ENCODE data around the gene SLC6A11.

SLC6A11 gene

GRCh38 chr3:10928407-10928960, 112.5 kb downstream of the SLC6A11 start:
- DNase-seq (ENCODE audit: extremely low read depth in 1 of 2, low read depth in 1 of 2): no peak

GRCh38 chr3:10928961-10929471, 113.0 kb downstream of the SLC6A11 start:
- DNase-seq (ENCODE audit: extremely low read depth in 1 of 2, low read depth in 1 of 2): no peak

- DNase-seq (ENCODE audit: extremely low read depth in 1 of 2, low read depth in 1 of 2): no peak
These were observed 114.1 kb downstream of the SLC6A11 start for GRCh38 chr3:10929978-10930665.

- DNase-seq (ENCODE audit: extremely low read depth in 1 of 2, low read depth in 1 of 2): no peak
These were observed 114.6 kb downstream of the SLC6A11 start for GRCh38 chr3:10930666-10931040.

GRCh38 chr3:10932596-10932995, 116.6 kb downstream of the SLC6A11 start:
- no peak for DNase-seq (ENCODE audit: extremely low read depth in 1 of 2, low read depth in 1 of 2)

- DNase-seq (ENCODE audit: extremely low read depth in 1 of 2, low read depth in 1 of 2): no peak
These were observed 117.0 kb downstream of the SLC6A11 start for GRCh38 chr3:10933021-10933420.

GRCh38 chr3:10933470-10933804, 117.4 kb downstream of the SLC6A11 start:
- no peak for DNase-seq (ENCODE audit: extremely low read depth in 1 of 2, low read depth in 1 of 2)

GRCh38 chr3:10933805-10934481, 117.9 kb downstream of the SLC6A11 start:
- DNase-seq (ENCODE audit: extremely low read depth in 1 of 2, low read depth in 1 of 2): no peak

- DNase-seq (ENCODE audit: extremely low read depth in 1 of 2, low read depth in 1 of 2): no peak
These were observed 119.0 kb downstream of the SLC6A11 start for GRCh38 chr3:10935028-10935427.

- no peak for DNase-seq (ENCODE audit: extremely low read depth in 1 of 2, low read depth in 1 of 2)
These were observed 120.0 kb downstream of the SLC6A11 start for GRCh38 chr3:10935846-10936631.

GRCh38 chr3:10936686-10937085, 120.7 kb downstream of the SLC6A11 start:
- DNase-seq (ENCODE audit: extremely low read depth in 1 of 2, low read depth in 1 of 2): no peak

- DNase-seq (ENCODE audit: extremely low read depth in 1 of 2, low read depth in 1 of 2): no peak
These were observed 121.3 kb downstream of the SLC6A11 start for GRCh38 chr3:10937141-10937825.

GRCh38 chr3:10939556-10939955, 123.5 kb downstream of the SLC6A11 start:
- DNase-seq (ENCODE audit: extremely low read depth in 1 of 2, low read depth in 1 of 2): no peak

- DNase-seq (ENCODE audit: extremely low read depth in 1 of 2, low read depth in 1 of 2): no peak
These were observed 124.1 kb downstream of the SLC6A11 start for GRCh38 chr3:10940106-10940505.

GRCh38 chr3:10941972-10942371, 125.9 kb downstream of the SLC6A11 start:
- no peak for DNase-seq (ENCODE audit: extremely low read depth in 1 of 2, low read depth in 1 of 2)

GRCh38 chr3:10942690-10943205, 126.7 kb downstream of the SLC6A11 start:
- DNase-seq (ENCODE audit: extremely low read depth in 1 of 2, low read depth in 1 of 2): no peak

GRCh38 chr3:10944866-10945265, 128.8 kb downstream of the SLC6A11 start:
- DNase-seq (ENCODE audit: extremely low read depth in 1 of 2, low read depth in 1 of 2): no peak

- peak in 1 of 2 donors; percentile 39 for DNase-seq (ENCODE audit: extremely low read depth in 1 of 2, low read depth in 1 of 2)
These were observed 129.8 kb downstream of the SLC6A11 start for GRCh38 chr3:10945683-10946287.

GRCh38 chr3:10946526-10946925, 130.5 kb downstream of the SLC6A11 start:
- no peak for DNase-seq (ENCODE audit: extremely low read depth in 1 of 2, low read depth in 1 of 2)

GRCh38 chr3:10948326-10948725, 132.3 kb downstream of the SLC6A11 start:
- no peak for DNase-seq (ENCODE audit: extremely low read depth in 1 of 2, low read depth in 1 of 2)

All from stimulated activated CD8-positive, alpha-beta memory T cell treated with anti-CD3 and anti-CD28 coated beads, Interleukin-7, amount 100 ng/mL, for 48 hours (primary cell).